Stomach (tissue), 9 donors: ENCODE results near the gene HPCAL4. TPM values are rescaled to one million over a fixed set of nuclear protein-coding genes. Genes with fewer than 3 reads are reported as not detected.

Source experiments
- DNase-seq, 2 donors: peaks; one replicate each; pipeline versions ENCODE4 v3.0.0 to v3.0.0-alpha.2; 2013 to 2019
- H3K27ac ChIP-seq, 5 donors: fragments of 200-600 bp in 4 of 5; sonication (generic) in 4 of 5; one replicate each; pipeline ENCODE4 v1.5.1; 2013 to 2019; ENCODE audit warnings: mild to moderate bottlenecking in 1 of 5, moderate library complexity in 1 of 5
- H3K27me3 ChIP-seq, 3 donors: fragments of 200-600 bp; sonication (generic); one replicate each; pipeline ENCODE4 v1.5.1; 2017 to 2019; ENCODE audit warnings: mixed run types in 1 of 3
- H3K36me3 ChIP-seq, 4 donors: fragments of 200-600 bp; sonication (generic); 1 replicate in 3 of 4; 2 replicates in 1 of 4; pipeline ENCODE4 v1.5.1; 2016 to 2019
- H3K4me1 ChIP-seq, 4 donors: fragments of 200-600 bp; sonication (generic); one replicate each; pipeline ENCODE4 v1.5.1; 2016 to 2019
- H3K4me3 ChIP-seq, 4 donors: fragments of 200-600 bp; sonication (generic) in 3 of 4; one replicate each; pipeline ENCODE4 v1.5.1; 2016 to 2019; ENCODE audit warnings: mild to moderate bottlenecking in 1 of 4
- H3K9me3 ChIP-seq, 4 donors: fragments of 200-600 bp; sonication (generic); one replicate each; pipeline ENCODE4 v1.5.1; 2016 to 2019
- CTCF ChIP-seq, 7 experiments: fragments of 450-650 bp in 4 of 7; fragments of 200-600 bp in 3 of 7; sonication (generic) in 3 of 7; IDR thresholded peaks; one replicate each; pipeline ENCODE4 v1.5.1; 2016 to 2019; ENCODE audit warnings: antibody characterized with exemption in 7 of 7, control low read depth in 2 of 7, mild to moderate bottlenecking in 1 of 7
- EP300 ChIP-seq: sonication (generic); formaldehyde crosslinking; IDR thresholded peaks from one replicate; pipeline ENCODE4 v1.6.1; 2017; ENCODE audit warnings: antibody characterized with exemption
- POLR2A ChIP-seq, 4 donors: fragments of 450-650 bp; IDR thresholded peaks; one replicate each; pipeline ENCODE4 v1.6.1; 2016; ENCODE audit warnings: antibody characterized with exemption in 4 of 4, control low read depth in 2 of 4, mild to moderate bottlenecking in 1 of 4, moderate library complexity in 1 of 4
- WGBS, 5 donors: extraction: QIAGEN DNeasy Blood & Tissue Kit in 3 of 5; methylation state at CpG; one replicate each; pipeline versions ENCODE4 v1.1.5 to v1.1.7; 2013 to 2018; 5-methylcytosine and 5-hydroxymethylcytosine counted together
- intact Hi-C: fragments of 100-400 bp; cut with DNase I; formaldehyde crosslinking; loops from one replicate; pipeline ENCODE4 v1.15.1; 2023; ENCODE audit warnings: low total_unique reads
- polyA plus RNA-seq, 3 donors: library from polyadenylated mRNA; stranded (reverse); fragments of 200-250 nt; gene quantifications; one replicate each; pipeline ENCODE4 v1.2.3, GENCODE V29; 2013
- small RNA-seq, 4 donors: library from RNA; depleted of rRNA; stranded (forward); fragments of <200 nt; gene quantifications; one replicate each; pipeline ENCODE3, GENCODE V24; 2016
- total RNA-seq, 5 donors: library from RNA; depleted of rRNA; stranded (reverse); fragments of >200 nt; gene quantifications; one replicate each; pipeline versions ENCODE4 v1.1.0 to v1.2.3, GENCODE V29; 2014 to 2016
- donor health status: healthy with polysubstance abuse.
- donor health status: Bipolar disorder and iron deficiency.
- donor health status: healthy.

The HPCAL4 gene
- total and polyA plus RNA-seq, 8 donors, result 0.06 to 1.5 (median 0.15) TPM; not detected in 3

GRCh38 chr1:39631361-39632322 is 59.6 kb downstream of the HPCAL4 start:
- TF ChIP-seq EP300, result no peak
- H3K9me3 ChIP-seq, result no peaks in the 10 kb centered on the region
- no peak overlapping the region for H3K4me3 ChIP-seq
- H3K27me3 ChIP-seq, result peaks cover 0 to 22% (median 14%) of the 10 kb centered on the region in 3 donors
- intact Hi-C loops, result no loop called here
- no peak for DNase-seq
- WGBS, 5 donors, result 80 to 85% (median 81%) methylated on average over 13 to 16 of the region's 16 CpGs
- H3K27ac ChIP-seq, result no peak overlapping the region
- peaks cover 0 to 10% (median 8%) of the 10 kb centered on the region in 4 donors for H3K4me1 ChIP-seq
- peaks cover 0 to 7% (median 0%) of the 10 kb centered on the region in 4 donors for H3K36me3 ChIP-seq

GRCh38 chr1:39628807-39629350 is 62.4 kb downstream of the HPCAL4 start:
- Histone ChIP-seq H3K27me3 (peaks cover 0 to 17% (median 14%) of the 10 kb centered on the region in 3 donors), H3K4me3 (no peak overlapping the region), H3K9me3 (no peaks in the 10 kb centered on the region), H3K36me3 (peaks cover 0 to 7% (median 0%) of the 10 kb centered on the region in 4 donors), H3K27ac (no peak overlapping the region), H3K4me1 (peaks cover 0 to 32% (median 13%) of the 10 kb centered on the region in 4 donors)
- no peak for DNase-seq
- 90 to 97% (median 96%) methylated on average over 11 of the region's 11 CpGs for WGBS, 5 donors
- intact Hi-C loops, result no loop called here
- no peak for TF ChIP-seq POLR2A (IDR thresholded peaks at IDR 0.05)
- TF ChIP-seq CTCF (IDR thresholded peaks at IDR 0.05), result no peak
- TF ChIP-seq EP300, result no peak

Small RNAs within 50 kb of the gene (small RNA-seq; reads per million reads assigned to genes)
- gene RNU7-121P, result 0 reads per million in 4 donors

Other genes with a start within 250 kb of the HPCAL4 start
- gene BMP8A, start 199.8 kb downstream of the HPCAL4 start, total RNA-seq, result not detected
- not detected for gene BMP8A, start 199.8 kb downstream of the HPCAL4 start, polyA plus RNA-seq
- 100 to 1,000 TPM; 134 to 236 (median 174) TPM for gene PABPC4, start 114.6 kb downstream of the HPCAL4 start, total RNA-seq
- 100 to 1,000 TPM; 173 to 231 (median 222) TPM for gene PABPC4, start 114.6 kb downstream of the HPCAL4 start, polyA plus RNA-seq
- 1 to 10 TPM in 2 of 5 donors, under 1 TPM in 2, not detected in 1; 0.45 to 4.8 (median 2.2) TPM for gene HEYL, start 51.8 kb downstream of the HPCAL4 start, total RNA-seq
- 1 to 10 TPM; 1.0 to 6.0 (median 3.4) TPM for gene HEYL, start 51.8 kb downstream of the HPCAL4 start, polyA plus RNA-seq
- under 1 TPM in 1 of 5 donors, not detected in 4; 0.92 TPM for gene NT5C1A, start 19.3 kb downstream of the HPCAL4 start, total RNA-seq
- gene NT5C1A, start 19.3 kb downstream of the HPCAL4 start, polyA plus RNA-seq, result under 1 TPM in 1 of 3 donors, not detected in 2; 0.76 TPM
- gene PPIE, start 47.4 kb upstream of the HPCAL4 start, total RNA-seq, result 100 to 1,000 TPM in 2 of 5 donors, 10 to 100 TPM in 3; 34.9 to 206 (median 42.9) TPM
- gene PPIE, start 47.4 kb upstream of the HPCAL4 start, polyA plus RNA-seq, result 10 to 100 TPM; 46.7 to 54.5 (median 50.9) TPM
- 1 to 10 TPM in 2 of 5 donors, not detected in 3; 3.1 to 4.8 TPM for gene OXCT2, start 79.9 kb upstream of the HPCAL4 start, total RNA-seq
- 1 to 10 TPM in 2 of 3 donors, under 1 TPM in 1; 0.53 to 1.5 (median 1.5) TPM for gene OXCT2, start 79.9 kb upstream of the HPCAL4 start, polyA plus RNA-seq
- 1 to 10 TPM in 3 of 5 donors, under 1 TPM in 1, not detected in 1; 0.14 to 5.2 (median 1.6) TPM for gene BMP8B, start 97.4 kb upstream of the HPCAL4 start, total RNA-seq
- gene BMP8B, start 97.4 kb upstream of the HPCAL4 start, polyA plus RNA-seq, result under 1 TPM; 0.31 to 0.68 (median 0.37) TPM
- 10 to 100 TPM in 3 of 5 donors, 1 to 10 TPM in 2; 4.3 to 42.0 (median 10.5) TPM for gene TRIT1, start 192.1 kb upstream of the HPCAL4 start, total RNA-seq
- 10 to 100 TPM; 10.3 to 18.5 (median 11.0) TPM for gene TRIT1, start 192.1 kb upstream of the HPCAL4 start, polyA plus RNA-seq
- gene MYCL, start 210.5 kb upstream of the HPCAL4 start, total RNA-seq, result 10 to 100 TPM in 1 of 5 donors, 1 to 10 TPM in 3, not detected in 1; 4.5 to 39.4 (median 5.8) TPM
- 1 to 10 TPM in 2 of 3 donors, under 1 TPM in 1; 0.61 to 4.4 (median 1.7) TPM for gene MYCL, start 210.5 kb upstream of the HPCAL4 start, polyA plus RNA-seq